Measurements from ENCODE around the gene LRRC72. TPM values are rescaled to one million over a fixed set of nuclear protein-coding genes. Genes with fewer than 3 reads are reported as not detected.

LRRC72 gene
- total and polyA plus RNA-seq, 2 experiments from 2014 or later: not detected

DNA sequence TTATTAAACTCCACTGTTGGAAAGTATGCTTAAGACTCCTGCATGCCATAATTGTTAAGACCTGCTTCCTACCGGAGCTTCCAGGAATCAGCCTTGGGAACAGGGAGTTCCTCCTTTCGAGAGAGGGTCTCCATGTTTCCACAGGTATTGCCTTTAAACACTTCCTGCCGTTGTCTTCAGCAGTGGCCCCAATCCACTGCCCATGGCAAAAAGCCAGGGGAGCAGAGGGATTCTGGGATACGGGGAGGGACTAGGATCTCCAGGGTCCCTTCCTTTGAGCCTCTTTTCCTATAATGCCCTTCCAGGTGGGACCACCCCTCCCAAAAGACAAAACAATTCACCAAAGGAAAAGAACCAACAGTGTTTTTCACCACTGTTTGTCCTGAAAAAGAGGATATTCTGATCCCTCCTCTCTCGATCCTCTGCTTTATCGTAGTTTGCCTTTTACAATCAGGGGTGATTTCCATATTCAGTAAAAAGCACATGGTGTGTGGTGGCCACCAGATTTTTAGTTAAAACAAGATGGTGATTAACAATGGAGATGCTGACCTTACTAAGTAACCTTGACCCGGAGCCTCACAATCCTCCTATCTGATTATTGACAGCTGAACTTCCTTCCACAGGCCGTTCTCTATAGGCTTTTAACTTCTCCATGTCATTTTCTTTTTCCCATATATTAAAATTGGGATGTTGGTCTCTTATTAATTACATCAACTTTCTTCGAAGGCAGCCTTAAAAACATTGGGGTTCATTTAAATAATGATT, 36.0 kb downstream of the LRRC72 start (continued):
- TF ChIP-seq NANOG (IDR thresholded peaks at IDR 0.05; ENCODE audit: borderline replicate concordance): no peak
- no peak for TF ChIP-seq EZH2 (IDR thresholded peaks at IDR 0.05; ENCODE audit: low read depth, unreplicated experiment)
- no peak for TF ChIP-seq STAT1 (IDR thresholded peaks at IDR 0.05; ENCODE audit: unreplicated experiment)

GRCh38 chr7:16563281-16564022, 36.8 kb downstream of the LRRC72 start:
- Histone ChIP-seq H3K36me3 (ENCODE audit: insufficient read depth) (no peaks in the 10 kb centered on the region), H3K4me1 (ENCODE audit: insufficient read depth) (no peaks in the 10 kb centered on the region), H3K9me2 (ENCODE audit: insufficient read depth) (no peaks in the 10 kb centered on the region), H3F3A (replicated peaks; ENCODE audit: low read depth) (no peaks in the 10 kb centered on the region), H3K4me2 (no peak overlapping the region), H4K20me1 (replicated peaks; ENCODE audit: insufficient read depth) (no peaks in the 10 kb centered on the region), H3K79me2 (replicated peaks; ENCODE audit: insufficient read depth) (no peaks in the 10 kb centered on the region), H3K27ac (ENCODE audit: low read depth) (no peak overlapping the region), H3K27me3 (ENCODE audit: insufficient read depth) (no peaks in the 10 kb centered on the region), H2AFZ (no peak overlapping the region), H3K4me3 (no peak overlapping the region)
- no peak for DNase-seq (ENCODE audit: low spot score)
- H3K9me3 Mint-ChIP-seq: no peaks in the 10 kb centered on the region
- 0 out of 3 replicates have a peak, but pooled peaks cover 4% of the 10 kb centered on the region for H3K4me1 Mint-ChIP-seq
- no peak for ATAC-seq
- H3K36me3 Mint-ChIP-seq (ENCODE audit: low read depth): no peaks in the 10 kb centered on the region
- no peaks in the 10 kb centered on the region for H3K27me3 Mint-ChIP-seq (ENCODE audit: insufficient read depth, low read depth, poor library complexity)
- no peak overlapping the region for H3K4me3 Mint-ChIP-seq
- H3K27ac Mint-ChIP-seq: no peak overlapping the region
- no peak for TF ChIP-seq NANOG (IDR thresholded peaks at IDR 0.05; ENCODE audit: borderline replicate concordance)
- TF ChIP-seq, protein P1, sequence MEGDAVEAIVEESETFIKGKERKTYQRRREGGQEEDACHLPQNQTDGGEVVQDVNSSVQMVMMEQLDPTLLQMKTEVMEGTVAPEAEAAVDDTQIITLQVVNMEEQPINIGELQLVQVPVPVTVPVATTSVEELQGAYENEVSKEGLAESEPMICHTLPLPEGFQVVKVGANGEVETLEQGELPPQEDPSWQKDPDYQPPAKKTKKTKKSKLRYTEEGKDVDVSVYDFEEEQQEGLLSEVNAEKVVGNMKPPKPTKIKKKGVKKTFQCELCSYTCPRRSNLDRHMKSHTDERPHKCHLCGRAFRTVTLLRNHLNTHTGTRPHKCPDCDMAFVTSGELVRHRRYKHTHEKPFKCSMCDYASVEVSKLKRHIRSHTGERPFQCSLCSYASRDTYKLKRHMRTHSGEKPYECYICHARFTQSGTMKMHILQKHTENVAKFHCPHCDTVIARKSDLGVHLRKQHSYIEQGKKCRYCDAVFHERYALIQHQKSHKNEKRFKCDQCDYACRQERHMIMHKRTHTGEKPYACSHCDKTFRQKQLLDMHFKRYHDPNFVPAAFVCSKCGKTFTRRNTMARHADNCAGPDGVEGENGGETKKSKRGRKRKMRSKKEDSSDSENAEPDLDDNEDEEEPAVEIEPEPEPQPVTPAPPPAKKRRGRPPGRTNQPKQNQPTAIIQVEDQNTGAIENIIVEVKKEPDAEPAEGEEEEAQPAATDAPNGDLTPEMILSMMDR (conservative IDR thresholded peaks at IDR 0.05; ENCODE audit: low read depth in 2 of 2): no peak
- no peak for TF ChIP-seq POLR2AphosphoS5 (IDR thresholded peaks at IDR 0.05; ENCODE audit: low read depth)
- no peak for TF ChIP-seq ZNF462 (CRISPR knock-in tag; IDR thresholded peaks at IDR 0.05)
- TF ChIP-seq CREB1 (CRISPR knock-in tag; IDR thresholded peaks at IDR 0.05; ENCODE audit: low read depth): no peak
- no peak for TF ChIP-seq EZH2 (IDR thresholded peaks at IDR 0.05; ENCODE audit: low read depth, unreplicated experiment)
- no peak for TF ChIP-seq ETS1 (IDR thresholded peaks at IDR 0.05)
- TF ChIP-seq EZH2phosphoT487 (IDR thresholded peaks at IDR 0.05; ENCODE audit: unreplicated experiment): no peak
- no peak for TF ChIP-seq JUNB (IDR thresholded peaks at IDR 0.05; ENCODE audit: unreplicated experiment)
- TF ChIP-seq ZNF331 (CRISPR knock-in tag; IDR thresholded peaks at IDR 0.05; ENCODE audit: low read depth): no peak
- TF ChIP-seq STAT1 (IDR thresholded peaks at IDR 0.05; ENCODE audit: unreplicated experiment): no peak
